BLaER1 (cell line): ENCODE data around the gene EML4.

Experiments used
- H3K27ac ChIP-seq: shearing (Covaris generic); formaldehyde crosslinking; 2 replicates; pipeline ENCODE4 v1.8.1; 2022
- H3K27me3 ChIP-seq: shearing (Covaris generic); formaldehyde crosslinking; 2 replicates; pipeline ENCODE4 v1.8.1; 2022
- H3K36me3 ChIP-seq: shearing (Covaris generic); formaldehyde crosslinking; 2 replicates; pipeline ENCODE4 v1.8.1; 2022
- H3K4me1 ChIP-seq: shearing (Covaris generic); formaldehyde crosslinking; 2 replicates; pipeline ENCODE4 v1.8.1; 2022
- H3K4me2 ChIP-seq: shearing (Covaris generic); formaldehyde crosslinking; 2 replicates; pipeline ENCODE4 v1.8.1; 2022
- H3K4me3 ChIP-seq: shearing (Covaris generic); formaldehyde crosslinking; 2 replicates; pipeline ENCODE4 v1.8.1; 2022
- H3K9ac ChIP-seq: shearing (Covaris generic); formaldehyde crosslinking; 2 replicates; pipeline ENCODE4 v1.8.1; 2022
- H3K9me3 ChIP-seq: shearing (Covaris generic); formaldehyde crosslinking; 2 replicates; pipeline ENCODE4 v1.8.1; 2022
- H4K20me1 ChIP-seq: shearing (Covaris generic); formaldehyde crosslinking; 2 replicates; pipeline ENCODE4 v1.8.1; 2022
- Cebpa-rat ChIP-seq: shearing (Covaris generic); IDR thresholded peaks from 2 replicates; pipeline ENCODE4 v1.8.1; 2022

The EML4 gene

DNA sequence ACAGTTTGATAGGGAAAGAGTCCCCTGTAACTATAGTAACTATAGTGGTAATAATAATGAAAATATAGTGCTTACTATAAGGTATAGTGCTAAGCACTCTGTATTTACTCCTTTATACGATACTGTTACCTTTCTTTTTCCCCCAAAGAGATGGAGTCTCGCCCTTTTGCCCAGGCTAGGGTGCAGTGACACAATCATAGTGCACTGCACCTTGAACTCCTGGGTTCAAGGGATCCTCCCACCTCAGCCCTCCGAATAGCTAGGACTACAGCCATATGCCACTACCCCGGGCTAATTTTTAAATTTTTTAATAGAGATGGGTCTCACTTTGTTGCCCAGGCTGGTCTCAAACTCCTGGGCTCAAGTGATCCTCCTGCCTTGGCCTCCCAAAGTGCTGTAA is 34.6 kb downstream of the EML4 start:
- Histone ChIP-seq H3K27ac (no peak overlapping the region), H4K20me1 (peaks cover 37% of the 10 kb centered on the region), H3K9ac (no peak overlapping the region), H3K9me3 (no peaks in the 10 kb centered on the region), H3K4me1 (no peaks in the 10 kb centered on the region), H3K4me2 (no peak overlapping the region), H3K4me3 (no peak overlapping the region), H3K27me3 (no peaks in the 10 kb centered on the region), H3K36me3 (no peaks in the 10 kb centered on the region)
- TF ChIP-seq Cebpa-rat = no peak

- Histone ChIP-seq H4K20me1 (peaks cover 28% of the 10 kb centered on the region), H3K27ac (no peak overlapping the region), H3K4me3 (no peak overlapping the region), H3K36me3 (no peaks in the 10 kb centered on the region), H3K4me1 (no peaks in the 10 kb centered on the region), H3K4me2 (no peak overlapping the region), H3K27me3 (no peaks in the 10 kb centered on the region), H3K9me3 (no peaks in the 10 kb centered on the region), H3K9ac (no peak overlapping the region)
- TF ChIP-seq Cebpa-rat = no peak
Measured at GRCh38 chr2:42205337-42205736, 36.2 kb downstream of the EML4 start.

DNA sequence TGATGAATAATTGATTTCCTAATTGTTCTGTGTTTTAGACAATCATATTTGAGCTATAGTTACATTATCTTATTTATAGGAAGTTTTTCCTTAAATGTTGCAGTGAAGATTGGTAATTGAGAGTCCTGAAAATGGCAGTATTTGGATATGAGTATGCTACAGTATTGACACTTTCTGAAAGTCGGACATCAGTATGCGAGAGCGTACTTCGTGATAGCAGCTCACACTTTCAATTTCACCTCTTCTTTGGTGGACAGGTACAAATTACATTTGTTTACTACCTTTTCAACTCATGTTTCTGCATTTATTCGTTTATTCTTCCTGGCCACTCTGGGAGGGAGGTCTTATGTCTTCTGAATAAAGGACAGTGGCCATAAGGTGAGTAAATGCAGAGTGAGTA is 38.7 kb downstream of the EML4 start:
- H3K27ac ChIP-seq = no peak overlapping the region
- H3K36me3 ChIP-seq = no peaks in the 10 kb centered on the region
- H3K9ac ChIP-seq = no peak overlapping the region
- no peaks in the 10 kb centered on the region for H3K27me3 ChIP-seq
- H3K4me2 ChIP-seq = no peak overlapping the region
- no peak for TF ChIP-seq Cebpa-rat
- no peak overlapping the region for H3K4me3 ChIP-seq
- H4K20me1 ChIP-seq = peaks cover 28% of the 10 kb centered on the region
- H3K9me3 ChIP-seq = no peaks in the 10 kb centered on the region
- H3K4me1 ChIP-seq = no peaks in the 10 kb centered on the region

- Histone ChIP-seq H3K27me3 (no peaks in the 10 kb centered on the region), H3K27ac (no peak overlapping the region), H3K9me3 (no peaks in the 10 kb centered on the region), H4K20me1 (peaks cover 30% of the 10 kb centered on the region), H3K9ac (no peak overlapping the region), H3K36me3 (no peaks in the 10 kb centered on the region), H3K4me3 (no peak overlapping the region), H3K4me1 (no peaks in the 10 kb centered on the region), H3K4me2 (no peak overlapping the region)
- no peak for TF ChIP-seq Cebpa-rat
Measured at GRCh38 chr2:42210203-42210602, 41.0 kb downstream of the EML4 start.

GRCh38 chr2:42211291-42211690 is 42.1 kb downstream of the EML4 start:
- no peak overlapping the region for H3K4me3 ChIP-seq
- H3K27ac ChIP-seq = no peak overlapping the region
- H3K9ac ChIP-seq = no peak overlapping the region
- H3K4me2 ChIP-seq = no peak overlapping the region
- no peaks in the 10 kb centered on the region for H3K4me1 ChIP-seq
- H4K20me1 ChIP-seq = peaks cover 24% of the 10 kb centered on the region
- H3K9me3 ChIP-seq = no peaks in the 10 kb centered on the region
- no peak for TF ChIP-seq Cebpa-rat
- H3K36me3 ChIP-seq = no peaks in the 10 kb centered on the region
- no peaks in the 10 kb centered on the region for H3K27me3 ChIP-seq

- H3K4me3 ChIP-seq = no peak overlapping the region
- no peaks in the 10 kb centered on the region for H3K36me3 ChIP-seq
- no peaks in the 10 kb centered on the region for H3K27me3 ChIP-seq
- no peak overlapping the region for H3K27ac ChIP-seq
- no peak overlapping the region for H3K9ac ChIP-seq
- H4K20me1 ChIP-seq = peaks cover 15% of the 10 kb centered on the region
- no peak overlapping the region for H3K4me2 ChIP-seq
- H3K4me1 ChIP-seq = no peaks in the 10 kb centered on the region
- no peak for TF ChIP-seq Cebpa-rat
- H3K9me3 ChIP-seq = peaks cover 9% of the 10 kb centered on the region
Measured at GRCh38 chr2:42214669-42215068, 45.5 kb downstream of the EML4 start.

DNA sequence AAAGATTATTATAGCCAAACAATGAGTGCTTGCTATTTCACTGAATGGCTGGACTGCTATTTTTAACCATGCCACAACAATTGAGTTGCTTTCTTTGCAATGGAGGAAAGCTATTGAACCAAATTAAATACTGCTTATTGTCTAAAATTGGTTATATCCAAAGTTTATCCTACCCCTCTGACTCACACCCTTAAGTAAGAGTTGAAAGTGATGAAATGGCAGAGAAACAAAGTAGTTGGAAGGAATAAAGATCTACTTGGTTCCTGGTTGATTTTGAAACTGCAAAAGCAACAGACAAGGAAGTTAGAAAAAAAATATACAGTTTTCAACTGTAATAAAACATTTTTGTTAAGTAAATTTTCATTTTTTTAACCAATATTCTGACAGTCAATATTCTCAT is 47.5 kb downstream of the EML4 start:
- H4K20me1 ChIP-seq = peaks cover 15% of the 10 kb centered on the region
- H3K4me1 ChIP-seq = no peaks in the 10 kb centered on the region
- no peak overlapping the region for H3K4me2 ChIP-seq
- TF ChIP-seq Cebpa-rat = no peak
- no peak overlapping the region for H3K27ac ChIP-seq
- no peak overlapping the region for H3K4me3 ChIP-seq
- no peak overlapping the region for H3K9ac ChIP-seq
- H3K36me3 ChIP-seq = peaks cover 4% of the 10 kb centered on the region; the same call in 1 of the 2 replicates
- no peaks in the 10 kb centered on the region for H3K27me3 ChIP-seq
- H3K9me3 ChIP-seq = peaks cover 9% of the 10 kb centered on the region

DNA sequence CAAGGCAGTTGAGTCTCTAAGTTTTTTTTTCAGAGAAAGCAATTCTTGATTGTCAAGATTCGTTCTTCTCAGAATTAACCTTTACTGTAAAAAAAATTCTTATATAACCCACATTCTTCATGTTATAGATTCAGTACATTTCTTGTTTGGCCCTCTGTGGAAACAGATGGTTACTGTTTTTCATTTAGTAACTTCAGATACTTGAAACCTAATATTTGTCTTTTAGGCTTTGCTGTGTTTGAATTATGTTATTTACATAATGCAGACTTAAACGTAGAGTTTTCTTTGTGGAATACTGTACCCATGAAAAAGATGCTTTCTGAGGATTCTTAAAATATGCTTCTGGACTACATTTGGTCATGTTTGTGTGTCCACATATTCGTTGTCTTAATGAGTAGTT is 48.2 kb downstream of the EML4 start:
- Histone ChIP-seq H3K36me3 (peaks cover 6% of the 10 kb centered on the region; the same call in 1 of the 2 replicates), H4K20me1 (peaks cover 15% of the 10 kb centered on the region), H3K27me3 (no peaks in the 10 kb centered on the region), H3K27ac (no peak overlapping the region), H3K4me2 (no peak overlapping the region), H3K4me1 (no peaks in the 10 kb centered on the region), H3K9me3 (peaks cover 9% of the 10 kb centered on the region), H3K9ac (no peak overlapping the region), H3K4me3 (no peak overlapping the region)
- TF ChIP-seq Cebpa-rat = no peak

DNA sequence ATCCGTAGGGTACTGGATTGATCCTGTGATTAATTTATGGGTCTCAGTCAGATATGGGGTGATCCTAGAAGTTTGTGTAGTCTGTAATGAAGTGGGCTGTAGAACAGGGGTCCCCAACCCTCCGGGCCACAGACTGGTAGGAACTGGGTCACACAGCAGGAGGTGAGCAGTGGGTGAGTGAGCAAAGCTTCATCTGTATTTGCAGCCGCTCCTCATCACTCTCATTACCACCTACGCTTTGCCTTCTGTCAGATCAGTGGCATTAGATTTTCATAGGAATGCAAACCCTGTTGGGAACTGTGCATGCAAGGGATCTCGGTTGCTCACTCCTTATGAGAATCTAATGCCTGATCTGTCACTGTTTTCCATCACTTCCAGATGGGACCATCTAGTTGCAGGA is 48.8 kb downstream of the EML4 start:
- H3K4me1 ChIP-seq = no peaks in the 10 kb centered on the region
- H3K4me3 ChIP-seq = no peak overlapping the region
- H3K27me3 ChIP-seq = no peaks in the 10 kb centered on the region
- H3K27ac ChIP-seq = no peak overlapping the region
- peaks cover 9% of the 10 kb centered on the region; the same call in 1 of the 2 replicates for H4K20me1 ChIP-seq
- peaks cover 9% of the 10 kb centered on the region for H3K9me3 ChIP-seq
- TF ChIP-seq Cebpa-rat = no peak
- H3K9ac ChIP-seq = no peak overlapping the region
- H3K36me3 ChIP-seq = peaks cover 6% of the 10 kb centered on the region; the same call in 1 of the 2 replicates
- no peak overlapping the region for H3K4me2 ChIP-seq

DNA sequence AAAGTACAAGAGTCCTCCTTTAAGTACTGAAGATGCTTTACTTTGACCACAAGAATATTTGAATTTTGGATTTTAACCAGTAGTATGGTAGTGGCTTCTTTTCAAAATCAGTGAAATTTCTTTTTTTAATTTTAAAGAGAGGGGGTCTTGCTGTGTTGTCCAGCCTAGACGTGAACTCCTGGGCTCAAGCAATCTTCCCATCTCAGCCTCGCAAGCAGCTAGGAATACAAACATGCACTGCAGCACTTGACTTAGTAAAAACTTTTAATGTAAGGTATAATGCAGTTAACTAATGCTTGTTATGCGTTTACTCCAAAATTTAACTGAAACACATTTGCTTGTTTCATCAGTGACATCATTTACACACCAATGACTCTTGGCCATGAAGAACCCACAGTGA is 49.6 kb downstream of the EML4 start:
- H3K4me3 ChIP-seq = no peak overlapping the region
- TF ChIP-seq Cebpa-rat = no peak
- H3K27me3 ChIP-seq = no peaks in the 10 kb centered on the region
- H3K9ac ChIP-seq = no peak overlapping the region
- H3K36me3 ChIP-seq = peaks cover 6% of the 10 kb centered on the region; the same call in 1 of the 2 replicates
- H3K9me3 ChIP-seq = peaks cover 9% of the 10 kb centered on the region
- peaks cover 7% of the 10 kb centered on the region; the same call in 1 of the 2 replicates for H4K20me1 ChIP-seq
- H3K4me2 ChIP-seq = no peak overlapping the region
- no peak overlapping the region for H3K27ac ChIP-seq
- H3K4me1 ChIP-seq = no peaks in the 10 kb centered on the region; the same call in 1 of the 2 replicates

- H3K27ac ChIP-seq = no peak overlapping the region
- peaks cover 7% of the 10 kb centered on the region; the same call in 1 of the 2 replicates for H4K20me1 ChIP-seq
- no peak overlapping the region for H3K9ac ChIP-seq
- peaks cover 9% of the 10 kb centered on the region for H3K9me3 ChIP-seq
- H3K4me2 ChIP-seq = no peak overlapping the region
- no peak for TF ChIP-seq Cebpa-rat
- no peaks in the 10 kb centered on the region; the same call in 1 of the 2 replicates for H3K4me1 ChIP-seq
- no peaks in the 10 kb centered on the region for H3K27me3 ChIP-seq
- H3K4me3 ChIP-seq = no peak overlapping the region
- H3K36me3 ChIP-seq = peaks cover 6% of the 10 kb centered on the region; the same call in 1 of the 2 replicates
Measured at GRCh38 chr2:42219160-42219559, 50.0 kb downstream of the EML4 start.
